NOMO-1 treated with DMSO at 0.1 percent for 48 hours (cell line): ENCODE measurements around the gene NELFA.

Source experiments
- DNase-seq: peaks from one replicate; lab custom pipeline; 2025; ENCODE audit not compliant: unreplicated experiment; lab: John Stamatoyannopoulos, UW

Gene NELFA

DNA sequence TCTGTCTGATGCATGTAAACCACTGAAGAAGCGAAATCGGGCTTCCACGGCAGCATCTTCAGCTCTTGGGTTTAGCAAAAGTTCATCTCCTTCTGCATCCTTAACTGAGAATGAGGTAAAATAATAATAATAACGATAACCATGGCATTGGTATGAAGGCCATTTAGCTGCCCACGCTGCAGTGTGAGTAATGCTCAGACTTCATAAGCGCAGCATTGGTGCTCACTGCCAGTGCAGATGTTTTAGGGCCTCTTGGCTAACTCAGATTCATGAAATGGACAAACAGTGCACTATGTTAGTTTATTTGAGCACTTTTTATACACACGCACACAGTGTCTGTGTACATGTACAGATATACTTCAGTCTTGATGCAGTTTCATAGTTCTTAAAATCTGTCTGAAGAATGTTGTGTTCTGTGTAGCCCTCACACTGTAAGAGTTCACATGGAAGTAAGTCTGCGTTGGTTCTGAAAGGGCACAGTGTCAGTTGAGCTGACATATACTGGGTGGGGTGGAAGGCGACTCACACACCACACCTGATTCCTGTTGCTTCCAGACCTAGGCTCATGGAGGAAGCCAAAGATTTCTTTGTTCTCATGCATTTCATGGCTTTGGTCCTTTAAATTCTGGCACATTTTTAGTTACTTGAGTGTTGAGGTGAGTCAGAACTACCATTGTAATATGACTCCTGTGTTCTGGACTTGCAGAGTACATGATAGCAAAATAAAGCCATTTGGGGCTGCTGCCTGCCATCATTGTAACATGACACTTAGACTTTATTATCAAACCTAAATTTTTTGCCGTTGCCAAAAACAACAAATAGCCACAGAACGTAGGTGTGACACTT, 68.9 kb downstream of the NELFA start:
- DNase-seq: no peak

DNA sequence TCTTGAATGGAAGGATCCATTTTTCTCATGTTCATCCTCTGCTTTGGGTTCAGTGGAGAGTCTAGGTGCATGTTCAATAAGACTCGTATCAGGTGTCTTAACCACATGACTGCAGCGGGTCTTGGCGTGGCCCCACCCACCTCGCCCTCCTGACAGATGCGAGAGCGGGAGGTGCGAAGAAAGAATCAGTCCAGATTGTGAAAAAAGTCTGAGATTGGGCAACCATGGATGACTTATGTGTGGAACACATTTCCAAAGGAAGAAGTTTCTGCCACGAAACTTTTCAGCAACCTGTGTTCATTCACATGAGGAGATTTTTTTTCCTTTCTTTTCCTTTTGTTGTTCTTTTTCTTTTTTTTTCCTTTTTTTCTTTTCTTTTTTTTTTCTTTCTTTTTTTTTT, 70.7 kb downstream of the NELFA start:
- DNase-seq: no peak

- DNase-seq: no peak
Measured at GRCh38 chr4:1937550-1937949, 71.2 kb downstream of the NELFA start.

DNA sequence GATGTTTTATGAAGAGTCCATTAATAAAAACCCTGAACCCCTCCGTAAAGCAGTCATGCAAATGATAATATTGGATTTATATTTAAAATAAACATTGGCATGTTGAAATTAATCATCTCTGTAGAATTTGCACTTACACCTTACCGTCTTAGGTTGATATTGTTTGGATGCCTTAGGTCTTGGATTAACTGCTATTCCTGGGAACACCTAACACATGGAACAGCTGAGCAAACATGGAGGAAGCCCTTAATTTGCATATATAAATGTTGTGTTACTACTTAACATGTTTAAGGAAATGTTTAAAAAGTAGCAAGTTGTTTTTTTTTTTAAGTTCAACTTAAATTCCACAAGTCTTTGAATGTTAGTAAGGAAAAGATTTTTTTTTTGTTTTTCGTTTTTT, 75.1 kb downstream of the NELFA start:
- DNase-seq: no peak

- no peak for DNase-seq
Measured at GRCh38 chr4:1932736-1933135, 76.0 kb downstream of the NELFA start.
